Activated T-cell treated with anti-CD3 and anti-CD28 coated beads for 48 hours (primary cell): ENCODE measurements around the gene NEU1.
A peak's percentile ranks its signal among the peaks of the same experiment; 100 is the strongest.
"Not testable (repeated sequence)": the region's sequence is repeated elsewhere in the genome, so short reads cannot be mapped to it uniquely, and the experiment has no call there.

Source experiments
- DNase-seq: peaks from one replicate; pipeline ENCODE4 v3.0.0-alpha.2; 2020; ENCODE audit warnings: low read depth

NEU1 gene

DNA sequence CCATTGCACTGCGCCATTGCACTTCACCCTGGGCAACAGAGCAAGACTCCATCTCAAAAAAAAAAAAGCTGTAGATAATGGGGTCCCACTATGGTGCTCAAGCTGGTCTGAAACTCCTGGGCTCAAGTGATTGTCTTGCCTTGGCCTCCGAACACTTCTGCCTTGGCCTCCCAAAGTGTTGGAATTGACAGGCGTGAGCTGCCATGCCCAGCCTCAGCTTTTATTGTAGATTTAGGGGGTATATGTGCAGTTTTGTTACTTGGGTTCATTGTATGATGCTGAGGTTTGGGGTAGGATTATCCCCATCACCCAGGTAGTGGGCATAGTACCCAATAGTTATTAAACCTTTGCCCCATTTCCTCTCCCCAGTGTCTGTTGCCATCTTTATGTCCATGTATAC is 23.7 kb downstream of the NEU1 start:
- no peak for DNase-seq

DNA sequence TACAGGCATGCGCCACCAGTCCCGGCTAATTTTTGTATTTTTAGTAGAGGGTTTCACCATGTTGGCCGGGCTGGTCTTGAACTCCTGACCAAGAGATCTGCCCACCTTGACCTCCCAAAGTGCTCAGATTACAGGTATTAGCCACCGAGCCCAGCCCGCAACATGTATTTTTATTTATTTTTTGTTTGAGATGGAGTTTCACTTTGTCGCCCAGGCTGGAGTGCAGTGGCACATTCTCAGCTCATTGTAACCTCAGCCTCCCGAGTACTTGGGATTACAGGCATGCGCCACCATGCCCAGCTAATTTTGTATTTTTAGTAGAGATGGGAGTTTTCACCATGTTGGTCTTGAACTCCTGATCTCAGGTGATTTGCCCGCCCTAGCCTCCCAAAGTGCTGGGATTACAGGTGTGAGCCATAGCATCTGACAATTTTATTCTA is 24.5 kb downstream of the NEU1 start:
- not testable (repeated sequence) for DNase-seq

DNA sequence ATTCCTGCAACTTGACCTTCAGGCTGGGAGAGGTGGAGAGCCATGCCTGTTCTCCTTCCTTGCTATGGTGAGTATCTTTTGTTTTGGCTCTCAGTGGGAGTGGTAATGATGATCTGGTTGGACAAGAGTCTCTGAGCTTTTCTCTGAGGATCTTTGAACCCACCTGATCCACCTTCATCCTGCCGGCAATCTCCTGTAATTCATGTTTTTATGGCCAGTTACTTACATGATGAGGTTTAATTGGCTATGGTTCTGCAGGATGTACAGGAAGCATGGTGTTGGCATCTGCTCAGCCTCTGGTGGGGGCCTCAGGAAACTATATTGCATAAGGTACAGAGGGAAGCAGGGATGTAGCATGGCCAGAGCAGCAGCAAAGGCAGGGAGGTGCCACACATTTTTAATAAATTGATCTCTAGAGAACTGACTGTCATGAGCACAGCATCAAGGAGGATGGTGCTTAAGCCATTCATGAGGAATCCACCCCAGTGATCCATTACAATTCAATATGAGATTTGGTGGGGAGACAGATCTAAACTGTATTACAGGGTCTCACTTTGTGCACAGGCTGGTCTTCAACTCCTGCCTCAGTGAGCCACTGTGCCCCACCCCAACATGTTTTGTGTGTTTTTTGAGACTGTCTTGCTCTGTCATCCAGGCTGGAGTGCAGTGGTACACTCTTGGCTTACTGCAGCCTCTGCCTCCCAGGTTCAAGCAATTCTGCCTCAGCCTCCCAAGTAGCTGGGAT is 25.1 kb downstream of the NEU1 start:
- no peak for DNase-seq

DNA sequence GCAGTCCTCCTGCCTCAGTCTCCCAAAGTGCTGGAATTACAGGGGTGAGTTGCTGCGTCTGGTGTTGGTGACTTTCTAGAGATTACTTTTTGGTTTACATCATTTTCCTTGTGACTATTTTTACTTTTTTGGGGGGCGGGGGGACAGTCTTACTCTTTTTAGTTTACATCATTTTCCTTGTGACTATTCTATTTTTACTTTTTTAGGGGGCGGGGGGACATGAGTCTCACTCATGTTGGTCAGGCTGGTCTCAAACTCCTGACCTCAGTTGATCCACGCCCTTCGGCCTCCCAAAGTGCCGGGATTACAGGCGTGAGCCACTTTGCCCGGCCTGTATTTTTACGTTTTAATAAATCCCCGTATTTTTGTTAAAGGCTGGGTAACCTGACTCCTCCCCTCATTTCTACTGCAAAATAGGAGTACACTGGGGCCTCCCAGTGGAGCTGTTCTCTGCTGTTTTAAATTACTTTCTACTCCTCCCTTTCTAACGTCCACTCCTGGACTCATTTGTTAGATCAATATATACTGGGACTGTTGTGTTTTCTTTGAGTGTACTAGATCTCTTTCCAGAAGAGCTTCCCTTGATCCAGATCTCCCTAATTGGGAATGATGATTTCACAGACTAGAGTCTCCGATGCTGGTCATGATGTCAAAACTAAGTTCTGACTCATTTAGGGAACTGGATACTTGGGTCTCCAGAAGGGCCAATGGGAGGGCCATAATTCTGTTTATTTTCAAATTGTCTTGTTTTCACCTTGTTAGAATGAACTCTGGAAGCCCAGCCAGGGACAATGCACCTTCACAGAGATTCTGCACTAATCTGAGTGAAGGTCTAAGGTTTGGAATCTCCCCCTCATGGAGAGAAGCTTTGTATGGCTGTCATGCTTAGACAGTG is 25.9 kb downstream of the NEU1 start:
- no peak for DNase-seq

DNA sequence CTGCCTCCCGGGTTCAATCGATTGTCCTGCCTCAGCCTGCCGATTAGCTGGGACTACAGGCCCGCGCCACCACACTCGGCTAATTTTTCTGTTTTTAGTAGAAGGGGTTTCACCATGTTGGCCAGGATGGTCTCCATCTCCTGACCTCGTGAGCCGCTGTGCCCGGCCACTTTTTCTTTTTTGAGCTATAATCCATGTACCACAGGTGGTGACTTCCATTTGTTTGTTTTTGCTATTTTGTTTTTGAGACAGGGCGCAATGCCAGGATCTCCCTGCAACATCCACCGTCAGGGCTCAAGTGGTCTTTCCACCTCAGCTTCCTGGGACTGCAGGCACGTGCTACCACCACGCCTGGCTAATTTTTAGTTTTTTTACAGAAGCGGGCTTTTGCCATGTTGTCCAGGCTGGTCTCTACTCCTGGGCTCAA is 26.6 kb downstream of the NEU1 start:
- no peak for DNase-seq

DNA sequence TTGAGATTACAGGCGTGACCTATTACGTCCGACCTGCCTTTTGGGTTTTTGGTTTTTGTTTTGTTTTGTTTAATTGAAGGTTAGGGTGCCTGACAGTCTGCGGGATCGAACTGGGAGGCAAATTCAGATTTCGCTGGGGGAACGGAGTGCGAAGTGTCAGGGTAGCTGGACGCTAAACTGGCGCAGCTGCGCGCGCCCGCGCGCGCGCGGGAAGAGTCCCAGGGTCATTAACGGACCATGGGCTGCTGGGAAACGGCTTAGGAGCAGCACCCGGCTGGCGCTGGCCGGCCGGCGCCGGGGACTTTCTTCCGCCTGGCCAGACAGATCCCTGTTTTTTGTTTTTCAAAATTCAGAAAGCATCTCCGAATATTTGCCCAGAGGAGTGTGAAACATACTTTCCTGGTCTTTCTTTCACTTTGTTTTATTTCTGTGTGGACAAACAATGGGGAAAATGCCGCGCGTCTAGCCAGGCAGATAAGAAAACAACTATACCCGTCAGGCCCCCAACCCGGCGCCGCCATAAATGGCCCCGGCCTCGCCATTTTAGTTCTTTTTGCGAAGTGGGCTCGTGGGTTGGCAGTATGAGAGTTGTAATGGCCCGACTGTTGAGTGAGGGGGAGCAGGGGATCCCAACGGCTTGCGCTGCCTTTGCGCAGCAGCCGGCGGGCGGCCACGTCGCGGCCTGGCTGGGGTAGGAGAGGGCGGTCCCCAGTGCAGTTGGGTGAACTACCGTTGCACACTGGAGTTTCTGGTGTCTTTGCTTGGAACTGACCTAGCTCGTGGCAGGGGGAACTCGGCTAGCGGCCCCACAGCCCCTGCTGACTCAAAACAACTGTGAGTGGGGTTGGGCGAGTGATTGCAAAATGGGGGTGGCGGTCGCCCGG is 28.0 kb downstream of the NEU1 start:
- peak; percentile 70 for DNase-seq

DNA sequence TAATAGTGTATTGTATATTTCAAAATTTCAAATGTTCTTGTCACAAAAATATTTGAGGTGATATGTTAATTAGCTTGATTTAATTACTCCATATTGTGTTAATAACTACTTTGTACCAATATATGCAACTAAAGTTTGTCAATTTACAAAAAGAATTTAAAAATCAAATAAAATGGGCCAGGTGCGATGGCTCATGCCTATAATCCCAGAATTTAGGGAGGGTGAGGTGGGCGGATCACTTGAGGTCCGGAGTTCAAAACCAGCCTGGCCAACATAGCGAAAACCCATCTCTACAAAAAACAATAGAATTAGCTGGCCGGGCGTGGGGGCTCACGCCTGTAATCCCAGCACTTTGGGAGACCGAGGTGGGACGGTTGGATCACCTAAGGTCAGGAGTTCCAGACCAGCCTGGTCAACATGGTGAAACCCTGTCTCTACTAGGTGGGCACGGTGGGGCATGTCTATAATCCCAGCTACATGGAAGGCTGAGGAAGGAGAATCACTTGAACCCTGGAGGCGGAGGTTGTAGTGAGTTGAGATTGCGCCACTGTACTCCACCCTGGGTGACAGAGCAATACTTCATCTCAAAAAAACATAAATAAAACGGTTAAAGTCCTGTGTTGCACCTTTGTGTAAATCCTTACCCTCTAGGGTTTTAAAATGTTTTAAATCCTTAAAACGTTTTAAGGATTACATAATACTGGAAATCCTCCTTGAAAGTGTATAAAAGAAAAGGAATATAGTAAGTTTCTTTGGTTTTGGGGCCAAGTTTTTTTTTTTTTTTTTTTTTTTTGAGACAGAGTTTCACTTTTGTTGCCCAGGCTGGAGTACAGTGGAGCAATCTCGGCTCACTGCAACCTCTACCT is 31.0 kb downstream of the NEU1 start:
- no peak for DNase-seq

DNA sequence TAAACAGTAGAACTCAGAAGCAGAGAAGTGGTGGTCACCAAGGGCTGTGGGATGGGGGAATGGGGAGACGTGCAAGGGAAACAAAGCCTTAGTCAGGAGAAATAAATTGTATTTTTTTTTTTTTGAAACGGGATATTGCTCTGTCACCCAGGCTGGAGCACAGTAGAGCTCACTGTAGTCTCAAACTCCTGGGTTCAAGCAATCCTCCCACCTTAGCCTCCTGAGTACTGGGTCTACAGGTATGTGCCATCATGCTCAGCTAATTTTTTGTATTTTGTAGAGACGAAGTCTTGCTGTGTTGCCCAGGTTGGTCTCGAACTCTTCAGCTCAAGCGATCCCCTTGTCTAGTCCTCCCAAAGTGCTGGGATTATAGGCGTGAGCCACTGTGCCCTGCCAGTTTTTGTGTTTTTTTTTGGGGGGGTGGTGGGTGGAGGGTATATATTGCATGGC is 31.7 kb downstream of the NEU1 start:
- DNase-seq = no peak

DNA sequence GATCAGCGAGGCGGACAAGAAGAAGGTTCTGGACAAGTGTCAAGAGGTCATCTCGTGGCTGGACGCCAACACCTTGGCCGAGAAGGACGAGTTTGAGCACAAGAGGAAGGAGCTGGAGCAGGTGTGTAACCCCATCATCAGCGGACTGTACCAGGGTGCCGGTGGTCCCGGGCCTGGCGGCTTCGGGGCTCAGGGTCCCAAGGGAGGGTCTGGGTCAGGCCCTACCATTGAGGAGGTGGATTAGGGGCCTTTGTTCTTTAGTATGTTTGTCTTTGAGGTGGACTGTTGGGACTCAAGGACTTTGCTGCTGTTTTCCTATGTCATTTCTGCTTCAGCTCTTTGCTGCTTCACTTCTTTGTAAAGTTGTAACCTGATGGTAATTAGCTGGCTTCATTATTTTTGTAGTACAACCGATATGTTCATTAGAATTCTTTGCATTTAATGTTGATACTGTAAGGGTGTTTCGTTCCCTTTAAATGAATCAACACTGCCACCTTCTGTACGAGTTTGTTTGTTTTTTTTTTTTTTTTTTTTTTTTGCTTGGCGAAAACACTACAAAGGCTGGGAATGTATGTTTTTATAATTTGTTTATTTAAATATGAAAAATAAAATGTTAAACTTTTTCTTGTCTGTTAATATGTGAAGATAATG is 32.9 kb downstream of the NEU1 start:
- no peak for DNase-seq

DNA sequence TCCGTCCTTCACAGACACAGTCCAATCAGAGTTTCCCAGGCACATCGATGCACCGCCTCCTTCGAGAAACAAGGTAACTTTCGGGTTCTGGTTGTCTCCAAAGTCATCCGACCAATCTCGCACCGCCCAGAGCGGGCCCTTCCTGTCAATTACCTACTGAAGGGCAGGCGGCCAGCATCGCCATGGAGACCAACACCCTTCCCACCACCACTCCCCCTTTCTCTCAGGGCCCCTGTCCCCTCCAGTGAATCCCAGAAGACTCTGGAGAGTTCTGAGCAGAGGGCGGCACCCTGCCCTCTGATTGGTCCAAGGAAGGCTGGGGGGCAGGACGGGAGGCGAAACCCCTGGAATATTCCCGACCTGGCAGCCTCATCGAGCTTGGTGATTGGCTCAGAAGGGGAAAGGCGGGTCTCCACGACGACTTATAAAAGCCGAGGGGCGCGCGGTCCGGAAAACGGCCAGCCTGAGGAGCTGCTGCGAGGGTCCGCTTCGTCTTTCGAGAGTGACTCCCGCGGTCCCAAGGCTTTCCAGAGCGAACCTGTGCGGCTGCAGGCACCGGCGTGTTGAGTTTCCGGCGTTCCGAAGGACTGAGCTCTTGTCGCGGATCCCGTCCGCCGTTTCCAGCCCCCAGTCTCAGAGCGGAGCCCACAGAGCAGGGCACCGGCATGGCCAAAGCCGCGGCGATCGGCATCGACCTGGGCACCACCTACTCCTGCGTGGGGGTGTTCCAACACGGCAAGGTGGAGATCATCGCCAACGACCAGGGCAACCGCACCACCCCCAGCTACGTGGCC is 35.1 kb downstream of the NEU1 start, which contains the start of gene HSPA1B:
Gene HSPA1B, plus strand, starts transcription at position 453 of the 794 bp plus-strand sequence. Its CDS starts 213 bp downstream, at position 666.
- DNase-seq = peak; percentile 91

DNA sequence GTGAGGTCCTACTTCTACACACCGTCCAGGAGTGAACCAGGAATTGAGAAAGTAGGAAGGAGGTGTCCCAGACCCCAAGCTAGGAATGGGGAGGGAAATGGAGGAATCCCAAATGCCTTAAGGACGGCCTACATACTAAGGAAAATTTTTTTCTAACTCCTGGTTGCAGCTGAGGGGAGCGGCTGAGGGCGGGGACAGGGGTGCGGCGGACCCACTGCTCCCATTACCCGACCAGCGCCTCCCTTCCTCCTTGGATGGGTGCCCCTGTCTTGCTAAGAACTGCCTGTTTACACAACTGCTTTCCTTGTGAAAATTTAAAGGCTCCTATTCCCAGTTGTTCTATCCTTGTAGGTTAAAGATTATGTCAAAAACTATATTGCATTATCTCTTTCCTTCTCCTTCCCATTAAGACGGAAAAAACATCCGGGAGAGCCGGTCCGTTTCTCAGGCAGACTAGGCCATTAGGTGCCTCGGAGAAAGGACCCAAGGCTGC is 35.8 kb downstream of the NEU1 start:
- DNase-seq = no peak

DNA sequence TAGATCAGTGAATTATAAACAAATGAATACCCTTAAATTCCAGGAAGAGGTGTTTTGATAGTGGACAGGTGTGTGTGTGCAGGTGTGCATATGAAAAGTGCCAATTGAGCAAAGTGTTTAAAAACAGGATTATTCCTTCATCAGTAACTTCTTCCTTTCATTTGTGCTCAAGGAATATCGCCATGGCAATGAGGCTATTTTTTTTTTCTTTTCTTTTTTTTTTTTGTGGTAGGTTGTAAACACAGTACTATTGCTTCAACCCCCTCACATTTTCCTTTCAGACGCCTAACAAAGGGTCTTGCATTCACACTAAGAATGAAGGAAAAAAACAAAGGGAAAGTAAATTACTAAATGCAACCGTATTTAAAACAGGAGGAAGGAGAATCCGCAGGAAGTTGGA is 37.1 kb downstream of the NEU1 start:
- DNase-seq = no peak

DNA sequence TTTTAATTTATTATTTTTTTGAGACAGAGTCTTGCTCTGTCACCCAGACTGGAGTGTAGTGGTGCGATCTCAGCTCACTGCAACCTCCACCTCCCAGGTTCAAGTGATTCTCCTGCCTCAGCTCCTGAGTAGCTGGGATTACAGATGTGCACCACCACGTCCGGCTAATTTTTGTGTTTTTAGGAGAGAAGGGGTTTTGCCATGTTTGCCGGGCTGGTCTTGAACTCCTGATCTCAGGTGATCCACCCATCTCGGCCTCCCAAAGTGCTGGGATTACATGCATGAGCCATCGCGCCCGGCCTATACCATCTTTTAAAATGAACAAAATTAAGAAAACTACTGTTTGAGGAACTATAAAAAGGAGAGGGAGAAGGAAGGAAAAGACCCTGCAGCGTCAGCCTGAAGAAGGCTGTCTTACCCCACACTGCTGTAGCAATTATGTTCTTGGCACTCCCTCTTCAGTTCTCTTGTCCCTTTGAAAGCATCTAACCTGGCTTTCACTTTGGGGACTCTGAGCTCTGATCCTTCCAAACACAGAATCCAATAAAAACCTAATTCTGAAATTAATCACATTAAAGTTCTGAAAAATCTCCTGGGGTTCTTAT is 38.9 kb downstream of the NEU1 start:
- not testable (repeated sequence) for DNase-seq

DNA sequence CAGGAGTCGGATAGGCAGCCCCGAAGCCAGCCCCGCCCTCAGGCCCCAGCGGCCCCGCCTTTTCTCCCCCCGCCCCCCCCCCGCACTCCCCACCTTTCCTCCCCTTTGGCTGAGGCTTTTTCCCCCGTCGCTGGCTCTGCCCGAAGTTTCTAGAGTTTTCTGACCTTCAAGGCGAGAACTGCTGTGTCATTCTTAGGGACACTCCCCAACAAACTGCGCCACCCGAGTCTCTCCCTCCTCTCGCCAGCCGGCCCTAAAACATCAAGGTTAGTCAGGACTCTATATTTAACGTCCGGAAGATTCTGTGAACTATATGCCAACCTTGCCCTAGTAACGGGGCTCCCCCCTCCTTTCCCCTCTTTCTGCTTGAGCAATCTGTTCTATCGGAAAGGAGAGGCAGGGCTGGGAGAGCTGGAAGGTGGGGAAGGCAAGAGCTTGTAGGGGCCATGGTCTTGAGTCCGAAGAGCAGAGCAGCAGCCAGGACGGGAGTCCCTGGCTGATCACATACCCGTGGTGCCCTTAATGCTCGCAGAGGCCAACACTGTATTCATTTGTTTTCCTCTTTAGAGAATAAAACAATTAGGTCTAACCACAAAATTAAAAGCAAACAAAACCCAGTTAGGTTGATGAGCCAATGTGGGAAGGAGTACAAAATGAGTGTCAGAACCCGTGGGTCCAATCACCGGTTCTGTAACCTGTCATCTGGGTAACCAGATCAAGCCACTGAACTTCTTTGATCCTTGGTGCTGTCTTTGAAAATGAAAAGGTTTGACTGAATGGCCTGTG is 40.4 kb downstream of the NEU1 start:
- DNase-seq = no peak

DNA sequence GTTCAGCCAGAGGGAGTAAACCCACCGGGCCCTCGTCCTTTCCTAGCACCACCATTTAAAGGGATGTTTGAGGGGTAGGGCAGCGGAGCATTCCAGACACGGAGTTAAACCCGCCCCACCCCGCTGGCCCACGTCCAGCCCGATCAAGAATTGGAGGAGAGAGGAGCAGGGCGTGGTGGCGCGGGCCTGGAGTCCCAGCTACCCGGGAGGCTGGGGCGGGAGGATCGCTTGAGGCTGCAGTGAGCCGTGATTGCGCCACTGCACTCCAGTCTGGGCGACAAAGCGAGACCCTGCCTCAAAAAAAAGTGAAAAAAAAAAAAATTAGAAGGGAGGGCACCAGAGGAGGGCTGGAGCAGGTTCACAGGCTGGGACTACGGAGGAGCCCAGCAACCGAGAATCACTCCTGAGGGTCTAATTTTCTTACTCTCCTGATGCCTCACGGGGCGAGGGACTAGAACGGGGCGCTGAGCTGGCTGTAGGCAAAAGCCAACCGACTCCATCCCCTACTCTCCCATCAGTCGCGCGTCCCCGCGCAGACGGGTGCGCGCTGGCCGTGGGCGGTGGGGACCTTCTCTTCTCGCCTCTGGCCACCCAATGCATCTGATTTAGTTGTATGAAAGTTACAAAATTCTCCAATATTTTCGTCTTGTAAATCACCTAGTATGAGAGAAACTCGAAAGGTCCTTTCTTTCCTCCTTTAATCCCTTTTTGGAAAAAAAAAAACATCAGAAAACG is 41.2 kb downstream of the NEU1 start:
- DNase-seq = peak; percentile 74

DNA sequence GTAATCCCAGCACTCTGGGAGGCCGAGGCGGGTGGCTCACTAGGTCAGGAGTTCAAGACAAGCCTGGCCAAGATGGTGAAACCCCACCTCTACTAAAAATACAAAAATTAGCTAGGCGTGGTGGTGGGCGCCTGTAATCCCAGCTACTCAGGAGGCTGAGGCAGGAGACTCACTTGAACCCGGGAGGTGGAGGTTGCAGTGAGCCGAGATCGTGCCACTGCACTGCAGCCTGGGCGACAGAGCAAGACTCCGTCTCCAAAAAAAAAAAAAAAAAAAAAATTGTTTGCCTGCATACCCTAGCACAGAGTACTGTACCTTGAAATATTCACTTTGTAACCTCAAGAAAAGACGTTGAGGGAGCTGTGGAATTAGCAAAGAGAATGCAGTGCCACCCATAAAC is 42.2 kb downstream of the NEU1 start:
- DNase-seq = not testable (repeated sequence)

DNA sequence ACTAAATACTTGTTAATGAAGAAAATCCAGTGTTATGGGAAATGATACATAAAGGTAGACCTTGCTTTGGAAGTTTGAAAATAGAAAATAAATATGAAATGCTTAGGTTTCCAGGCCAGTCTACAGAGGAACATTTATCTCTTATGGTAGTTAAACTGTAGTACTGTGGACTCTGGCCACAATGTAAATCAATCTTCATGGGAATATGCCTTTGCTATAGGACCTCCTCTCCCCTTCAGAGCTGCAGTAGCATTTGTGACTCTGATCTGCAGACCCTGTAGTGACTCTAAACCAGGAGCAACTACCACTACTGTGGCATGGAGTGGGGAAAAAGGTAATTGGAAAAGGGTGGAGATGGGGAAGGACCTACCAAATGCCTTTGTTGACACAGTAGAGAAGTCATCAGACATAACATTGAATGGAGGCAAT is 42.7 kb downstream of the NEU1 start:
- no peak for DNase-seq
